NCI-H2227 (cell line): Measurements from ENCODE around the gene NTM.
A peak's percentile ranks its signal among the peaks of the same experiment; 100 is the strongest.
"Not testable (repeated sequence)": the region's sequence is repeated elsewhere in the genome, so short reads cannot be mapped to it uniquely, and the experiment has no call there.

Experiments used
- DNase-seq: peaks from one replicate; lab custom pipeline; 2025; ENCODE audit not compliant: unreplicated experiment; lab: John Stamatoyannopoulos, UW

The NTM gene

GRCh38 chr11:132310390-132311375 is 940.3 kb downstream of the NTM start:
- no peak for DNase-seq

GRCh38 chr11:132311703-132312102 is 941.3 kb downstream of the NTM start:
- DNase-seq, result no peak

GRCh38 chr11:132312161-132312560 is 941.7 kb downstream of the NTM start:
- DNase-seq, result no peak

DNA sequence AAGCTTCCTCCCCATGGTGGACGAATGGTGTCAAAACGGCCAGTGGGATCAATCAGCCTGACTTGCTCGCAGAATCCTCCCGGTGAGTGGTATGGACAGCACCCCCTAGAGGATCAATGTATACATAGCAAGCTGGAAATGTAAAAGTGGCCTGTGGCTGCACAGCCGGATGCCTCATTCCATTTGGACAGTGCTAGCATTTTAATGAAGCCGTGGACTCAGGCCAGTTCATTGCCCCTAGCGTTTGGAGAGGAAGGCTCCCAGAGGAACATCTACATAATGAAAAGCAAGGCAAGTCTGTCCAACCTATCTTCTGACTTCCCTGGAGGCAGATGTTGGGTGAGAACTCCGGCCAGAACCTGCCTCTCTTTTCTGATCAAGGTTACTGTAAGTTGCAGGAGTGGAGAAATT is 942.3 kb downstream of the NTM start:
- DNase-seq, result peak; percentile 37

- DNase-seq, result no peak
These were observed 944.6 kb downstream of the NTM start for GRCh38 chr11:132314911-132315455.

DNA sequence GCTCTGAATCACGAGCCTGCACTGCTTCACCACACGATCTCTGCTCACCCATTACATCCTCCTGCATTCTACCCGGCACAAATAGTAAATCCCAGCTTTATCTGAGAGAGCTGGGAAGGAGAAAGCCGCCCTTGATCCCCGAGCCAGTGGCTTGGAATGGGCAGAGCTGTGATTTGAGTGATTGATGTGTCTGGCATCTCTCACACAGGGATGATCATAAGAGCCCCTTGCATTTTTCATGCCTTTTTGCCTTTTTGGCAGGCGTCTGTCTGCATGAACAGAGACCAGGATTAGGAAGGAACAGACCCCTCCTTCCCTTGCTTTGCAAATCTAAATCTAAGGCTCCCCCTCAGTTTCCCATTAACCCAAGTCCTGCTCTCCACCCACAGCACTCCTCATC is 945.3 kb downstream of the NTM start:
- no peak for DNase-seq

- no peak for DNase-seq
These were observed 948.2 kb downstream of the NTM start for GRCh38 chr11:132318421-132319157.

GRCh38 chr11:132319419-132319818 is 949.0 kb downstream of the NTM start:
- not testable (repeated sequence) for DNase-seq

- peak; percentile 41 for DNase-seq
These were observed 960.1 kb downstream of the NTM start for GRCh38 chr11:132330515-132330914.

DNA sequence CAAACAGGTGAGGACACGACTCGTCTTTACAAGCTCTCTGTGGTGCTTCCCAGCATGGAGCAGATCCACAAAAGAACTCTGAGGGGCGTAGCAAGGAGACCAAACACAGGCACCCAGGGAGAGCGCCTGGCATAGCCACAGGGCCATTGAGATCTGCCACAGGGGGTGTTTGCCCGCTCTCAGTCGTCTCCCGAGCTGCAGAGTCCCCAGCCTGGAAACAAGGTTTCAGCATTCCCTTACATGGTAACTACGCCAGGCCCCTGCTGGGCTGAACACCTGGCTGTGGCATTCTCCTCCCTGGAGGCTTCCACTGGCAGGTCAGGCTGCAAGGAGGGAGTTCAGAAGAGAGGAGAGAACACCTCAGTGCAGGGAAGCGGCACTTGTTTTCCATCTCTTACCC is 962.1 kb downstream of the NTM start:
- no peak for DNase-seq

- no peak for DNase-seq
These were observed 964.4 kb downstream of the NTM start for GRCh38 chr11:132334769-132335280.

DNA sequence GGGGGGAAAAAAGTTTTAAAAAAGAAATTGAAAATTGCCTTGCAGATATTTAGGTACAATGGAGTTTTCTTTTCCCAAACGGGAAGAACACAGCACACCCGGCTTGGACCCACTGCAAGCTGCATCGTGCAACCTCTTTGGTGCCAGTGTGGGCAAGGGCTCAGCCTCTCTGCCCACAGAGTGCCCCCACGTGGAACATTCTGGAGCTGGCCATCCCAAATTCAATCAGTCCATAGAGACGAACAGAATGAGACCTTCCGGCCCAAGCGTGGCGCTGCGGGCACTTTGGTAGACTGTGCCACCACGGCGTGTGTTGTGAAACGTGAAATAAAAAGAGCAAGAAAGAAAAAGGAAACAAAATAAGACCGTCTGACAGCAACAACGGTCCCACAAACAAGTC is 964.9 kb downstream of the NTM start:
- DNase-seq, result no peak

- no peak for DNase-seq
These were observed 966.5 kb downstream of the NTM start for GRCh38 chr11:132336781-132337535.

- no peak for DNase-seq
These were observed 967.5 kb downstream of the NTM start for GRCh38 chr11:132337819-132338416.

GRCh38 chr11:132342408-132342807 is 972.0 kb downstream of the NTM start:
- DNase-seq, result no peak

GRCh38 chr11:132343445-132344175 is 973.2 kb downstream of the NTM start:
- DNase-seq, result no peak

DNA sequence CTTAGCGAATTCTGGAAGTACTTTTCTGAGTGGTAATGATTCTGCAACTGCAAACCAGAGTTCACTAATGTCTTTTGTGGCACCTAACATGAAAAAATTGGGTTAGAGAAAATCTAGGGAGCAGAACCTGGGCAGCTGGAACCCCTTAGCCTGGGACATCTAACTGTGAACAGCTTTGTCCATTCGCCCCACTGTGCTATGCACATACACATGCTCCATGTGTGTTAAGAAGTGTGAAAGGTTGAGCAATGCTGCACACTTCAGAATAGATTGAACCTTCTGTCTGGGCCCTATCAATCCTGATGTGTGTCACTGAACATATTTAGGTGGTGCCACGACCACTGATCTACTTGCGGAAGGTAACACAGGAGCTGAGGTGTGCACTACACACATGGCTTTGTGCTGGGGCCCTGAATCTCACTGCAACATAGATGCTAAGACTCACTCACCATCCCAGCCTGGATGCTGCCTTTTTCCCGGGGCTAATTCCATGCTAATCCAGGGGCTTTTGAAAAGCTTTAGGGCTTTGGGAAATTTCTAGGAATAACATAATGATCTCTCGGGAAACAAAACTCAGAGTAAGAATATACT is 976.2 kb downstream of the NTM start:
- no peak for DNase-seq

- no peak for DNase-seq
These were observed 977.0 kb downstream of the NTM start for GRCh38 chr11:132347156-132348090.
